HG03060 (cell line): ENCODE data around the gene TBC1D4.

Experiments
- ATAC-seq: cut with Tn5 transposase; IDR thresholded peaks from one replicate; pipeline ENCODE4 v1.9.1; 2021; ENCODE audit warnings: low read depth, moderate number of reproducible peaks; ENCODE audit not compliant: unreplicated experiment

The TBC1D4 gene

DNA sequence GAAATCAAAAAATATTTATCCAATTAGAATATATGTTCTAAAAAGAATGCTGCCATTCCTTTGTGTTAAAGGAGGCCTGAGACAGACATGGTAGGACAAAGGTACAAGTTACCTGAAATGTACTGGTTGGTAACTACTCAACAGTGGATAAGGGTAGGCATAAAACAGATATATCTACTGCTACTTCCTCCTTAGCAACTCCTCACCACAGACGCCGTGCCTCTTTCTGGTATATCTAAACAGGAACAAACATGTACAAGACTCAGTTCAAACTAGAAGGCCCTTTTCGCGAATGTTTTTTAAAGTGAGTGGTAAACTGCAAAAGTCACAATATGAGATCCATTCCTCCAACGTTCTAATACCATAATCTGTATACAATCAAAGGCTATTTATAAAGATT, 86.9 kb downstream of the TBC1D4 start:
- peak; percentile 53 for ATAC-seq

DNA sequence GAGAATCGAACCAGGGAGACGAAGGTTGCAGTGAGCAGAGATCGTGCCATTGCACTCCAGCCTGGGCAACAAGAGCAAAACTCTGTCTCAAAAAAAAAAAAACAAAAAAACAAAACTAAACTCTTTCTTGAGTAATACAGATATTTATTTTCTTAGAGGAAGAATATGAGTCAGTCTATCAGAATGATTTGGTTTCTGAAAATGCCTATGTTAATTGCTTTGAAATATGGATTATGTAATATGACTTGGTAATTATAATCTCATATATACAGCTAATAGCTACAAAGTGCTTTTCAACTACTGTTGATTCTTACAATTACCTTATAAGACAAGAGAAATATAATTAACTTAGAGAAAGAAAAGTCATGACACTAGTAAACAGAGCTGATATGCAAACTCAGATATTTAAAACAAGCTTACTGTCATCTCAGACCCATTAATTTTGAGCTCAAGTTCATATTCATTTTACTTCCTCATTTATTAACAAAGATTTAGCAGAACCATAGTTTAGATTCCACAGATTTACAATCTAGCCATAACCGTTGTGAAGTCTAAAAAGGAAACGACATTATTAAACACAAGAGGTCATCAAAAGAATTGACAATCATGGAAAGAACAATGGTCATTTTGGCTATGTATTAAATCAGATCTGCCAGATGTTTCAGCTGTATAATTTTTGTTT, 88.0 kb downstream of the TBC1D4 start:
- no peak for ATAC-seq

DNA sequence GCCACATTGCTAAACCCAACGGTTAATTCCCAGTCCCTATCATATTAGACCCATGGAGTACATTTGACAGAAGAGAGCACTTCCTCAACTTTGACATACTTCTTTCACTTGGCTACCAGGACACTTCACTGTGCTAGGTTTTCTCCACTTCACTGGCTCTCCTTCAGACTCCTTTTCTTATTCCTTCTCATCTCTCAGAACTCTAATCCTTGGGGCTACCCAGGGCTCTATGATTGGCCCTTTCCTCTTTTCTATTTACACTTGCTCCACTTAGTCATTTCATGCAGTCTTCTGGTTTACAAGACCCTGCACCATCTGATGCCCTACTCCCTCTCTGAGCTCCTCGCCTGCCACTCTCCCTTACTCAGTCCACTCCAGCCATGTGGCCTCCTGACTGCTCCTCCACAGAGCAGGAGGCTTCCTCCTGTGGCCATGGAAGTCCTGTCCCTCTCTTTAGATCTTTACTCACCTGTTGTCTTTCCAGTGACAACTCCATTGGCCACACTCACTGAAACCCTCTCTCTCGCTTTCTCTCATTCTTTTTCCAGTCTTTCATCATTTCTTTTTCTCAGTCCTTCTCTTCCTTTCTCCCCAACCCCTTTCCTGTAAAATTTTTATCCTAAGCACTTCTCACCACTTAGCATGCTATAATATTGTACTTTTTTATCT, 90.4 kb downstream of the TBC1D4 start:
- peak; percentile 31 for ATAC-seq

DNA sequence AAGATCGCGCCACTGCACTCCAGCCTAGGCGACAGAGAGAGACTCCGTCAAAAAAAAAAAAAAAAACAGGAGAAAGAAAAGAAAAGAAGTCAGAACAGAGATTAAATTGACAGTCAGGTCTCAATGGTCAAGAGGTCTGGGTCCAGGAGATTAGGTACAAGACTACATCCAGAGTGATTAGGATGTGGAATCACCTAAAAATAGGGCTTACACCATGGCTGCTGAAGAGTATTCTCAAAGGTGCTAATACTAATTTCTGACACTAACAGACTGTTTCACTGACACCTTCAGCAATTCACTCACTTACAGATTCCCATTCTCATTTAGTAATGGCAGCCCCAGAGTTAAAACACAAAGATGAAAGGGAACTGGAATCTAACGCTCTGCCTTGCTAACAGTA, 91.7 kb downstream of the TBC1D4 start:
- no peak for ATAC-seq

DNA sequence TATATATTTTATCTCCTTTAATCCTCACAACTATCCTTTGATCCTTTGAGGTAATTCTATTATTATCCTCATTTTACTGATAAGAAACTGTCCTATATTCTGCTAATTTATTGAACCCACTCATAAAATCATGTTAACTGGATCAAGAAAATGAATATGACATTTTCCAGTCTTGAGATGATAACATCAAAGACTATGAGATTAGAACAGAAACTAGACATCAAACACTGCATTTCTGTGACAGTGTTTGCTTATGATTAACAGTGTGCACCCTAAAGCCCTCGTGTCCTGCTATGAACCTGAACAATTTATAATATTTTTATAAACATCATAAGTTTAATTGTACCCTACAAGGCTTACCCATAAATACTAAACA, 96.3 kb downstream of the TBC1D4 start:
- ATAC-seq: no peak

DNA sequence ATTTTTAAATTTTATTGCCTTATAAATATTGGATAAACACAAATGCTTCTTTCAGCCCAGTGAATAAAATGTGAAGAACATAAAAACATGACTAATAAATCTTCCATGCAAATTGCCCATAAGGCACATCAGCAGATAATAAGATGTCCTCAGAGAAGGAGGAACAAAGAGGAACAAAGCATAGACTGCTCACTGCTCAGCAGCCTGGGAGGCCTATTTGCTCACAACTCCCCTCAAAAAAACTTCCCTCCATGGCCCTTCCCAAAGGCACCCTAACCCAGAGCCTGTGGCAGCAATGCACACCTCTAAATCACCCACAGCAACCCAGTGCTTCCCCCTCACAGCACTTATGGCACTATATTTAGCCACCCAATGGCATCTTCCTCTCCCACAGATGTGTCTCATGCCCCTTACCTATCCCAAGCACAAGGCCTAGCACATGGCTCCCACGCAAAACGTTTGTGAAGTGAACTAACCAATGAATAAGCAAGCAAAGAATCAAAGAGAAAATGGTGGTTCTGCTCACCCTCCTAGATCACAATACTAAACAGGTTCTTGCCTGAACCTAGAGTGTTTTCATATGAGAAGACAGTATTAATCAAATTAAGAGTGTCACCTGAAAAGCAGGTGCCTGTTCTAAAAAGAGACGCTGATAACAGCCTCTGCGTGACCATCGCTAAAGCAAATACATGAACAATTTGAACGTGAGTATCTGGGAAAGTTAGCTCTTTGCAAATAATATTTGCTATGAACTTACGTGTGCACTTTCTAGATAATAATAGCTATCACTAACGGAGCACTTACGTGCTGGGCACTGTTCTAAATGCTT, 96.9 kb downstream of the TBC1D4 start:
- peak; percentile 37 for ATAC-seq

DNA sequence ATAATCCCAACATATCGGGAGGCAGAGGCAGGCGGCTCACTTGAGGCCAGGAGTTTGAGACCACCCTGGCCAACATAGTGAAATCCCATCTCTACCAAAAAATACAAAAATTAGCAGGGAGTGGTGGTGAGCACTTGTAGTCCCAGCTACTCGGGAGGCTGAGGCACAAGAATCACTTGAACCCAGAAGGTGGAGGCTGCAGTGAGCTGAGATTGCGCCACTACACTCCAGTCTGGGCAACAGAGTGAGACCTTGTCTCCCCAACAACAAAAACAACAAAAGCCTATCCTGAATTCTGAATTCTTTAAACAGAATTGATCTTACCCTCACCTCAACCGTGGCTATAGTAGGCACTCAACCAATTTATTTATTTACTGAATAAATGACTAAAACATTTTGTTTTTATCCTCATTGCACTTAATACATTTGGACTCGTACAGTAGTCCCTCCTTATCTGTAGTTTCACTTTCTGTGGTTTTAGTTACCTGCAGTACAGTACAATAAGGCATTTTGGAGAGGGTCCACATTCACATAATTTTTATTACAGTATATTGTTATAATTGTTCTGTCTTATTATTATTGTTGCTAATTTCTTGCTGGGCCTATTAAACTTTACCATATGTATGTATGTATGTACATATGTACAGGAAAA, 98.8 kb downstream of the TBC1D4 start:
- ATAC-seq: no peak

DNA sequence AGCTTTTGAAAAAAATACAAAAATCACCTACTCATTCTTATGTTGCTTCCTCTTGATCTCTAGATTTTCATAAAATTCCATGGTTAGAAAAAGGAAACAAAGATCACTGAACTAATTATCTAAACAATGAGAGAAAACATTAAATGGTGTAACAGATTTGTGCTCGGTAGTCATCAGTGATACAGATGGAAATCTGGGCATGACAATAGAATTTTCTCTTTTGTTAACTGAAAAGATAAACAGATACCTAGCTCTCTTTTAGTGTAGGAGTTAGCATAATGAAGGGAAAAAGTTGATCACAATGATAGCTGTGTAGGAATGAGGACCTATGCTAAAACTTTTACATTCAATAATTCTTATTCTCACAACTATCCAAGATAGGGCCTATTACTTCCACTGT, 103.7 kb downstream of the TBC1D4 start:
- ATAC-seq: no peak

DNA sequence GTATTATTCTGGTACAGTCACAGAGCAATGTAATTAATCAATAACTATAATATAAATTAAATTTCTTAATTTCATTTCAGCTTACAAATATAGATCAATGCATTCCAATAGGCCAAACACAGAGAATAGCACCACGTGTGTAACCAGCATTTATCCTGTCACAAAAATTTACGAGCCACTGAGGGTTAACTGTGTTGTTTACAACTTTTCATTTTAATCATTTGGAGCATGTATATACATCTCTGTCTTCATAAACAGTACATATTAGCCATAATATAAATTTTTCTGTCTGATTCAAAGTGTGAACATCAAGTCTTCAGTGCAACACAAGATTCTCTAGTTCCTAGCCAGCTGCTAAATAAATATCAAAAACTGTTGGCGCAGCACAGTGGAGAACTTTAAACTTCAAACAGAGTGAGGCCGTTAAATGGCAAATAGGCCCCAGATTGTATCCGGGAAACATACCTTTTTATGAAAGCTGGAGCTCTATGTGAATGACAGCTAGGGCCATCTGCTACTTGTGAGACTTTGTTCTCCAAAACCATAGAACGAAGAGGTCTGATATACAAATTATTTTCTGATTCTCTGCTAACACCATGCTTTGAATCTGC, 105.1 kb downstream of the TBC1D4 start:
- no peak for ATAC-seq

DNA sequence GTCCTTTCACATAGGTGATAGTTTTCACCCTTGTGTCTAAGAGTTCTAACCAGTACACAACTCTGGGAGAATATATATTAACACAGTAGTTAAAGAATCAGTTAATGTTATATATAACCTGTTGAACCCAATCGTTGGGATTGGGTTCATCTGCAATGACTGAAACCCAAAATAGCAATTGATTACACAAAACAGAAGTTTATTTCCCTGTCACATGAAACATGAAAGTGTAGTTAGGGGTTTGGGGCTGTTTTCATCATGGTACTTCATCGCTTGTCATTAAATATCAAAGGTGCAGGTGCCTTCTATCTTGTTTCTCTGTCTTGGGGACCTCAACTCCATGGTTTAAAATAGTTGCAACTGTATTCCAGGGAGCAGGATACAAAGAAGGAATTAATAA, 106.6 kb downstream of the TBC1D4 start:
- no peak for ATAC-seq

DNA sequence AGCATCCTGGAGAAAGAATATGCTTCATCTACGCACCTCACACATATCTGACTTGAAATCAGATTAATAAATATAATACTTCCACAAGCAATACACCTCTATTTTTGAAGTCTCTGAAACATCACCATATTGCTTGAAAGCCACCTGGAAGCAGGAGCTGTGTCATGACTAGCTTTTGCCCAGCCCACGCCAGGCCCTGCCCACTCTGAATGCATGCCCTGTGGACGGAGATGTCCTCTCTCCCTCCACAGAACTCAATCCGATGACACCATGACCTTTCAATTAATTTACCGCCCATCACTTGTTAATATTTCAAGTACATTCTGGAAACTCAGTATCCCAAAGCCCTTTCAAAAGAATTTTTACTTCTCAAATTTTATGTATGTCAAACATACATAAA, 108.0 kb downstream of the TBC1D4 start:
- no peak for ATAC-seq

DNA sequence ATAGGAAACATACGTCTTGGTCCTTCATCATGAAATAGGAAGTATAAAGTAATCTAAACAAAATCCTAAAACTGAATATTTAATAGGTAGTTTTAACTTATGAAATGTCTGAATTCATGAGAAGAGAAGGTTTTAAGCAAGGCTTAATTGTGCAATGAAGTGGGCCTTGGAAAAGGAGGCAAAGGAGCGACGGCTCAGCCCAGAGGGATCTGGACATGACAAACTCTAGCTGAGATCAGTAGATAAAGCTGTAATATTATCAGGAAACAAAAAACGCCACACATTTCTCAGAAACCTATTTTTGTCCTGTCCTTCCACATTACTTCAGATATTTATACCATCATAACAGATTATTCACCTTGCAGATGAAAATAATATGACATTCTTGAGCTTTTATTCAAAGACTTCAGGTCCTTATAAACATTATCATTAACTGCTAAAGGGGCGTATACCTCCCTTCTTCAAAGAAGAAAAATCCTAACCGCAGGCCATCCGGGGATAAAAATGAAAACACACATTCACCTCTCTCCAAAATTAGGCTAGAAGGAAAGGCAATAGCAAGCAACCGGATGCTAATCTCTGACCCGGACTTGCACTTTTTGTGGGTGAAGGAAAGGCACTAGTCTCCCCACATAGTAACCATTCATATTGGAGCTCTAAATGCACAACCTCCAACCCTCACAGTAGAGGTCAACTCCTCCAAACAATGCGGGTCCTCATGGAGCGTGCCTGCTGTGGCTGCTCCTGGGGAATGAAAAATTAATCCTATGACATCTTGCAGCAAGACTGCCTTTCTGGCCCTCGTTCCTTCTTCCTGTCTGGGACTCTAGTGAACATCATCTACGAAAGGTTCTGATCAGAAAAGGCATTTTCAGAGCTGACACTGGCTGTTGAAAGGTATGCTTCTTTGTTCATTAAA, 108.8 kb downstream of the TBC1D4 start:
- no peak for ATAC-seq

DNA sequence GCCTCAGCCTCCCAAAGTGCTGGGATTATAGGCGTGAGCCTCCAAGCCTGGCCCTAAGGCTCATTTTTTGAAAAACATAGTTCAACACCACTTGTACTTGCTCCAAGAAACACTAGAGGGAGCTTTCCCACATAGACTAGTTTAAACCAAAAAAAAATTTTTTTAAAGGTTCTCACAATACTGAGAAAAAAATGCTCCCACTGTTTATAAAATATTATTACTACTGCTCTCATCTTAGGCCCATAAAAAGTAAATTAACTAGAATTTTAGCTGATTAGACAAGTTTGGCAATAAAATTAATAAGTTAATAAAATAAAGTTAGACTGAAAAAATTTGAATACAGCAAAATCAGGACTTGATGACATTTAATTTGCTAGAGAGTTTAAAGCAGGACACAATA, 109.5 kb downstream of the TBC1D4 start:
- ATAC-seq: peak; percentile 53

DNA sequence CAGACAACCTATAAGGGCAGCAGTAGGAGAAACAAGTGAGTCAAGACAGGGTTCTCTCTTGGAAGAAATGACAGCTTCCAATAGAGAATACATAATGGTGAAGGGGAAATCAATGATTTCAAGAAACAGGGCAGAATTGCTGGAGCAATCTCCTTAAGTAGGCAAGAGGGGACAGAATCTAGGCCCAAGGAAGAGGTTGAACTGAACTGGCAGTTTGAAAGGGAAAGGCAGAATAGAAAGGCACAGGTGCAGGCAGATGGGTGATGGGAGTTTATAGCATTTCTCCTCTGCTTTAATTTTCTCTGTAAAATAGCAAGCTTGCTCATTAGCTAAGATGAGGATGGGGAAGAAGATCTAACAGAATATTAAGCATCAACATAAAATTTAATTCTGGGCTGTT, 110.8 kb downstream of the TBC1D4 start:
- ATAC-seq: no peak

DNA sequence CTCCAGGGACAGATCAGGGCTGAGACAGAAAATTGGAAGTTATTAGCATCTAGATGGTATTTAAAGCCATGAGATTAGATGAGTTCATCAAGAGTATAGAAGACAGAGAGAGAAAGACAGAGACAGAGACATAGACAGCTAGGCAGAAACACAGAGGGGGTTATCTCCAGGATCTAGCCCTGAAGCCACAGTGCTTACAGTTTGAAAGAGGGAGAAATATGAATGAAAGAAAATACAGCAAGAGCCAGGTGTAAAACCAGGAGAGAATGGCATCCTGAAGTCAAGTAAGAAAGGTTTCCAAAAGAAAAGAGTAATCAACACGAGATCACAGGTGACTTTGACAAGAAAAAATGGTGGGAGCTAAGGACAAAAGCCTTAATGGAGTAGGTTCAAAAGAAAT, 111.2 kb downstream of the TBC1D4 start:
- ATAC-seq: no peak

DNA sequence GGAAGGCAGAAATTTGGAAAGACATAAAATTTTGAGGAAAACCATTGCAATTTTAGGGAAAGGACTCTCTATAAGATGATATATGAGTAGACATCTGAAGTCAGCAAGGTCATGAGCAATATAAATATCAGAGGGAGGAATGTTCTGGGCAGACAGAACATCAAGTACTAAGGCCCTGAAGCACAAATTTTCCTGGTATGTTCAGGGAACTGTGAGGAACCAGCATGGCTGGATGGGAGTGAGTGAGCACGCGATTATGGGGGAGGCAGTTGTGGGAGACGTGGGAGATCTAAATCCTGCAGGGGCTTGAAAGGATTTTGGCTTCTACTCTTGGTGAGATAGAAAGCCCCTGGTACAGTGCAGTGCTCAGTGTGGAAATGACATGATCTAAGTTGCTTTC, 112.0 kb downstream of the TBC1D4 start:
- ATAC-seq: no peak

DNA sequence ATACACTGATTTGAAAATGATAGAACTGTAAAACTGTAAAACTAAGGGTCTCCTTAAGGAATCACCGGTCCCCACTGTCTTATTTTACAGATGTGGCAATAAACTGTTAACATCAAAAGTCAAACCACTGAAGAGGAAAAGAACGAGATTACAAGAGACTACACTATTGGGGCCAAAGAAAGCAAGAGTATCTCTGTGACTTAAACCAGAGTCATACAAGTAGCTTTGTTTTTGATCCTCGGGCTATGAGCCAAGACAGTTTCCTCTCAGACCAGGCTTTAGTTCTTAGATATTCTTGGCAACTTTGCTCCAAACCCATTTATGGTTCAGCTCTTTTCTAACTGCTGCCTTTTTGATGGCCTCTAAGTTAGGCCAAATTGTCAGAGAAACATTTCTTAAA, 113.8 kb downstream of the TBC1D4 start:
- no peak for ATAC-seq

DNA sequence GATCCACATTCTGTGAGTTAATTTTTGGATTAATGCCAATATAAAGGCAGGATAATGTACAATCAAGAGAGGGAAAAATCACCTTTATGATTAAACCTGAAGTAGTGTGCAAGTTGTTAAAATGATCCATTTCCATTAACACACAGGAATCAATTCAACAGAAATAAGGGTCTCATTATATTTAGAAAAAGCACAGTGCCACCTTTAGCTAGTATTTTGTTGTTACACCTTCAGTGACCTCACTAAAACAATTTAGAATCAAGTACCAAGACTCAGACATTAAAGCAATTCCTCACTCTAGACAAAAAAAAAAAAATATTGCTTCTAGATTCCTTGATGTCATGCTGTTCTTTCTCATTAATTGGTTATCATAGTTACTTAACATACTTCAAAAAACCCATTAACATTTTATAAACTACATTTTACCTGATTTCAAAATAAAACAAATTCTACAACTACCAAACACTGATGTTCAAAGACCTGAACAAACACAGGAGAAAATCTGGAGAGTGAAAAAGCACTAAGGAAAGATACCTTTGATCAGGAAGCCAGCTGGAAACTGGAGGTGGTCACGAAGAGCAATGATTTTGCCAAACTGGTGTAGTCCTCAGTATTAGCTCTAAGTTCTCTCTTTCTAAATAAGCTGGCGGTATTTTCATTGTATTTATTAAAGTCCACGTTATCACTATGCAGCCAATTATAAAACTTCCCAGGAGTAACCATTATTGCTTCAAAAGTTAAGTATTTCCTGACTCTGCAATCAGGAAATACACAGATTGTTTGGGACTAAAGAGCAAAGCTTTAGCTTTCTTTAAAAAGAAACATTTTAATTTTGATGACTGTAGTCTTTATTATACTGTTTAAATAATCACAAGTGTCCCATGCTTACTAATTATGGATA, 115.3 kb downstream of the TBC1D4 start:
- ATAC-seq: no peak

DNA sequence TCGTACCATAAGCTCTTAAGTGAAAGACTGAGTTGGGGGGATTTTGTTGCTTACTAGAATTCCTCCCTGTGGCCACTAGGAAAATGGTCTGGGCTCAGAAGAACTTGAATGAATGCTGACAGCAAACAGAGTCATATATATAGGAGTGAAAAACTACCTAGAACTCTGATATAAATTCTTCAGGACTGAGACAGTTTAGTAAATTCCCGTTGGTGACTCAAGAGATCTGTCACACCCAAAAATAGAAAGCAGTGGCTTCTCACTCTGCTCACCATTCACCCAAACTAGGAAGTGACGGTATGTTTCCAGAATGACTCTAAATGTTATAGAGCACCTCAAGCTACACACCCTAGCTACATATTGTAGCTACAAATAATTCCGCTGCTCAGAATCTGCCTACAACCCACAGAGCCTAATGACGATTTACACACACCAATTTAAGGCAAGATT, 116.2 kb downstream of the TBC1D4 start:
- peak; percentile 94 for ATAC-seq
